NK-92 treated with Interleukin-12 subunit alpha and Interleukin-12 subunit beta, amount 100 ng/mL, for 24 hours (cell line): ENCODE results near the gene RINL.
"Not testable (repeated sequence)": the region's sequence is repeated elsewhere in the genome, so short reads cannot be mapped to it uniquely, and the experiment has no call there.

Source experiments
- DNase-seq: peaks from one replicate; lab custom pipeline; 2025; lab: John Stamatoyannopoulos, UW

The RINL gene

GRCh38 chr19:38875656-38876395, 2.2 kb downstream of the RINL start:
- DNase-seq = no peak

GRCh38 chr19:38873400-38873799, 4.7 kb downstream of the RINL start:
- DNase-seq = not testable (repeated sequence)

- no peak for DNase-seq
These were observed 7.5 kb downstream of the RINL start for GRCh38 chr19:38870612-38871011.

GRCh38 chr19:38869836-38870607, 8.1 kb downstream of the RINL start:
- DNase-seq = no peak

GRCh38 chr19:38869160-38869835, 8.8 kb downstream of the RINL start:
- no peak for DNase-seq

- no peak for DNase-seq
These were observed 9.5 kb downstream of the RINL start for GRCh38 chr19:38868551-38868950.

GRCh38 chr19:38867171-38867780, 10.8 kb downstream of the RINL start:
- DNase-seq = no peak

- DNase-seq = no peak
These were observed 15.6 kb downstream of the RINL start for GRCh38 chr19:38862321-38863059.

GRCh38 chr19:38861368-38861767, 16.7 kb downstream of the RINL start:
- DNase-seq = no peak

- DNase-seq = not testable (repeated sequence)
These were observed 18.4 kb downstream of the RINL start for GRCh38 chr19:38859631-38860204.

- DNase-seq = no peak
These were observed 21.3 kb downstream of the RINL start for GRCh38 chr19:38856813-38857212.

- DNase-seq = not testable (repeated sequence)
These were observed 22.3 kb downstream of the RINL start for GRCh38 chr19:38855751-38856150.

GRCh38 chr19:38854961-38855360, 23.1 kb downstream of the RINL start:
- DNase-seq = not testable (repeated sequence)

GRCh38 chr19:38853214-38853613, 24.9 kb downstream of the RINL start:
- DNase-seq = no peak

- peak; percentile 73 for DNase-seq
These were observed 25.6 kb downstream of the RINL start for GRCh38 chr19:38852231-38853044.

- DNase-seq = peak; percentile 93
These were observed 26.3 kb downstream of the RINL start for GRCh38 chr19:38851622-38852230.

- peak; percentile 57 for DNase-seq
These were observed 27.0 kb downstream of the RINL start for GRCh38 chr19:38850976-38851621.

- DNase-seq = no peak
These were observed 27.6 kb downstream of the RINL start for GRCh38 chr19:38850436-38850975.

GRCh38 chr19:38849860-38850435, 28.1 kb downstream of the RINL start, which contains the start of gene HNRNPL:
TSS of gene HNRNPL (minus strand) at chr19:38849986. CDS start at chr19:38849966, 20 bp downstream.
- DNase-seq = peak; percentile 100
